H1 (cell line): Measurements from ENCODE around the gene BCAS3.

Experiments
- HDAC6 ChIP-seq: IDR thresholded peaks from one replicate; pipeline ENCODE4 v1.7.1; 2012; ENCODE audit warnings: low read depth, mild to moderate bottlenecking, inconsistent platforms, low read length, moderate library complexity
- POLR2A ChIP-seq, 2 experiments: IDR thresholded peaks; 1 replicate in 1 of 2; 2 replicates in 1 of 2; pipeline ENCODE4 v1.6.1; 2011; ENCODE audit warnings: low read depth in 2 of 2, low read length in 2 of 2, mild to moderate bottlenecking in 2 of 2; ENCODE audit errors: control extremely low read depth in 1 of 2

GRCh38 chr17:61152898-61153297 lies 475.2 kb downstream of the BCAS3 start:
- no peak for TF ChIP-seq HDAC6
- TF ChIP-seq POLR2A (IDR thresholded peaks at IDR 0.05; ENCODE audit: control extremely low read depth in 1 of 2, low read depth in 2 of 2, low read length in 2 of 2) = no peak
